HEK293T (cell line): ENCODE results near the gene DAG1.

Experiments
- CTBP1 ChIP-seq: fragments of 450-650 bp; IDR thresholded peaks from 2 replicates; pipeline ENCODE4 v1.6.1; 2016; ENCODE audit warnings: borderline replicate concordance
- FOXM1 ChIP-seq: fragments of 450-650 bp; IDR thresholded peaks from 2 replicates; pipeline ENCODE4 v1.6.1; 2017; ENCODE audit warnings: mild to moderate bottlenecking, borderline replicate concordance
- L3MBTL2 ChIP-seq: fragments of 450-650 bp; conservative IDR thresholded peaks from 2 replicates; pipeline ENCODE4 v1.6.1; 2016; ENCODE audit warnings: mild to moderate bottlenecking
- SP1 ChIP-seq: fragments of 450-650 bp; IDR thresholded peaks from 2 replicates; pipeline ENCODE4 v1.6.1; 2017
- TF ChIP-seq, protein P1 (sequence below): fragments of 450-650 bp; IDR thresholded peaks from 2 replicates; pipeline ENCODE4 v1.6.1; 2016

DNA sequence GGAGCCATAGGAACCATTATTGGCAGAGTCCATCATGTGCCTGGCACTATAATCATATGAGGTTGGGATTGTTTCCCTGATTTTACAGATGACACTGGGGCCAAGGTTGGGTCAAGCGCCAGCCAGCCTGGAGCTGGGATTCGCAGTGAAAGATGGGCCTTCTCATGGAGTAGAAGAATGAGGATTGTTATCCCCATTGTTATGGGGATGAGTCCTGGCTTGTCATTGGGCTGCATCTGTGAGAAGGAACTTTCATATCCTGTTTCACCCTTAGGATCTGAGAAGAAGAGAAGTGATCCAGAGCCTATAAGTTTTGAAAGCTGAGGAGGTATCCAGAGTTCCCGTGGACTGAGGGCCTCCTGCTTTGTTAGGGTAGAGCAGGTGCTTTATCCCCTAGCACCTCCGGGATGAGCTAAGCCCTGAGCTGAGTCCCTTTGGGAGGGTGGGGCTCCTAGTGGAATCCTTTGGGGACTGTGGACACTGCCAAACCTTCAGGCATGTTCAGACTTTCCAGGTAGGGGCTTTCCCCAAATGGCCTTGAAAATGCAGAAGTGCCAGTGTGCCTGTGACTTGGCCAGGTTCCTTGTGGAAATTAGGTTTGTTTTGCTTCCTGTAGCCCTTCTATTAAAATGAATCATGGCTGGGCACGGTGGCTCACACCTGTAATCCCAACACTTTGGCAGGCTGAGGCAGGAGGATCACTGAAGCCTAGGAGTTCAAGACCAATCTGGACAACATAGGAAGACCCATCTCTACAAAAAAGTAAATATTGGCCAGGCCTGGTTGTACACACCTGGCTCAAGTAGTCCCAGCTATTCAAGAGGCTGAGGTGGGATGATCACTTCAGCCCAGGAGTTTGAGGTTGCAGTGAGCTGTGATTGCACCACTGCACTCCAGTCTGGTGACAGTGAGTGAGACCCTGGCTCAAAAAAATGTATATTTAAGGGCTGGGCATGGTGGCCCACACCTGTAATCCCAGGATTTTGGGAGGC lies 54.0 kb downstream of the DAG1 start:
- TF ChIP-seq FOXM1 (no peak), SP1 (no peak), CTBP1 (no peak), L3MBTL2 (no peak)
- TF ChIP-seq, protein P1, sequence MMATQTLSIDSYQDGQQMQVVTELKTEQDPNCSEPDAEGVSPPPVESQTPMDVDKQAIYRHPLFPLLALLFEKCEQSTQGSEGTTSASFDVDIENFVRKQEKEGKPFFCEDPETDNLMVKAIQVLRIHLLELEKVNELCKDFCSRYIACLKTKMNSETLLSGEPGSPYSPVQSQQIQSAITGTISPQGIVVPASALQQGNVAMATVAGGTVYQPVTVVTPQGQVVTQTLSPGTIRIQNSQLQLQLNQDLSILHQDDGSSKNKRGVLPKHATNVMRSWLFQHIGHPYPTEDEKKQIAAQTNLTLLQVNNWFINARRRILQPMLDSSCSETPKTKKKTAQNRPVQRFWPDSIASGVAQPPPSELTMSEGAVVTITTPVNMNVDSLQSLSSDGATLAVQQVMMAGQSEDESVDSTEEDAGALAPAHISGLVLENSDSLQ = no peak
